SK-N-SH treated with all-trans-retinoic acid at 6 μM for 48 hours (cell line): ENCODE measurements around the gene CCR5AS.

Source experiments
- ATAC-seq: fragments of 200-7000 bp; cut with Tn5 transposase; 3 replicates; pipeline ENCODE4 v1.9.1; 2020; ENCODE audit warnings: mild to moderate bottlenecking, moderate library complexity
- ARNTL ChIP-seq: fragments of 450-650 bp; formaldehyde crosslinking; IDR thresholded peaks from 2 replicates; pipeline ENCODE4 v1.5.0; 2020; ENCODE audit warnings: low read depth, mild to moderate bottlenecking, moderate library complexity, borderline replicate concordance
- BACH2 ChIP-seq: fragments of 250-450 bp; sonication (Bioruptor Pico); IDR thresholded peaks from 2 replicates; pipeline ENCODE4 v1.9.0; 2021; ENCODE audit warnings: mild to moderate bottlenecking, borderline replicate concordance
- CSDC2 ChIP-seq: fragments of 250-450 bp; sonication (Bioruptor Pico); IDR thresholded peaks from 2 replicates; pipeline ENCODE4 v1.5.0; 2020; ENCODE audit warnings: mild to moderate bottlenecking, moderate library complexity
- ESRRG ChIP-seq: fragments of 250-450 bp; sonication (Bioruptor Pico); IDR thresholded peaks from 2 replicates; pipeline ENCODE4 v1.6.1; 2021; ENCODE audit warnings: mild to moderate bottlenecking
- GLIS3 ChIP-seq: fragments of 250-450 bp; sonication (Bioruptor Pico); IDR thresholded peaks from 2 replicates; pipeline ENCODE4 v1.5.0; 2020; ENCODE audit warnings: mild to moderate bottlenecking, moderate library complexity
- OSR1 ChIP-seq: fragments of 250-450 bp; sonication (Bioruptor Pico); IDR thresholded peaks from 2 replicates; pipeline ENCODE4 v1.8.0; 2022; ENCODE audit warnings: moderate library complexity, mild to moderate bottlenecking, inconsistent platforms
- PPARA ChIP-seq: fragments of 250-450 bp; sonication (Bioruptor Pico); IDR thresholded peaks from 2 replicates; pipeline ENCODE4 v1.5.0; 2020; ENCODE audit warnings: mild to moderate bottlenecking, borderline replicate concordance
- RARB ChIP-seq: fragments of 250-450 bp; sonication (Bioruptor Pico); IDR thresholded peaks from 2 replicates; pipeline ENCODE4 v1.8.0; 2021; ENCODE audit warnings: mild to moderate bottlenecking, moderate library complexity
- TCF4 ChIP-seq: fragments of 250-450 bp; sonication (Bioruptor Pico); IDR thresholded peaks from 2 replicates; pipeline ENCODE4 v1.8.0; 2021; ENCODE audit warnings: mild to moderate bottlenecking, moderate library complexity, borderline replicate concordance
- TOX ChIP-seq: fragments of 250-450 bp; sonication (Bioruptor Pico); IDR thresholded peaks from 2 replicates; pipeline ENCODE4 v1.8.0; 2021; ENCODE audit warnings: mild to moderate bottlenecking, moderate library complexity, borderline replicate concordance
- ZC3H10 ChIP-seq: fragments of 250-450 bp; sonication (Bioruptor Pico); IDR thresholded peaks from 2 replicates; pipeline ENCODE4 v1.5.1; 2021; ENCODE audit warnings: mild to moderate bottlenecking, moderate library complexity
- ZFP3 ChIP-seq: fragments of 250-450 bp; sonication (Bioruptor Pico); IDR thresholded peaks from 2 replicates; pipeline ENCODE4 v1.5.0; 2020; ENCODE audit warnings: mild to moderate bottlenecking, moderate library complexity
- ZFP30 ChIP-seq: fragments of 450-650 bp; formaldehyde crosslinking; IDR thresholded peaks from 2 replicates; pipeline ENCODE4 v1.5.0; 2022; ENCODE audit warnings: mild to moderate bottlenecking, moderate library complexity
- ZNF565 ChIP-seq: fragments of 450-650 bp; formaldehyde crosslinking; conservative IDR thresholded peaks from 2 replicates; pipeline ENCODE4 v1.5.0; 2020; ENCODE audit warnings: low read depth, mild to moderate bottlenecking, moderate library complexity
- ZNF70 ChIP-seq: fragments of 450-650 bp; formaldehyde crosslinking; IDR thresholded peaks from 2 replicates; pipeline ENCODE4 v1.5.0; 2020; ENCODE audit warnings: mild to moderate bottlenecking, moderate library complexity
- ZNF8 ChIP-seq: fragments of 450-650 bp; formaldehyde crosslinking; IDR thresholded peaks from 2 replicates; pipeline ENCODE4 v1.5.0; 2020; ENCODE audit warnings: mild to moderate bottlenecking, moderate library complexity
- TF ChIP-seq, protein P1 (sequence below): fragments of 250-450 bp; sonication (Bioruptor Pico); IDR thresholded peaks from 2 replicates; pipeline ENCODE4 v1.8.0; 2021; ENCODE audit warnings: low read depth, mild to moderate bottlenecking, moderate library complexity, borderline replicate concordance
- TF ChIP-seq, protein P2 (sequence below): fragments of 250-450 bp; sonication (Bioruptor Pico); IDR thresholded peaks from 2 replicates; pipeline ENCODE4 v1.5.1; 2020; ENCODE audit warnings: low read depth, mild to moderate bottlenecking, moderate library complexity
- TF ChIP-seq, protein P3 (sequence below): fragments of 250-450 bp; sonication (Bioruptor Pico); IDR thresholded peaks from 2 replicates; pipeline ENCODE4 v1.5.0; 2020; ENCODE audit warnings: mild to moderate bottlenecking, moderate library complexity
- TF ChIP-seq, protein P4 (sequence below): fragments of 250-450 bp; sonication (Bioruptor Pico); IDR thresholded peaks from 2 replicates; pipeline ENCODE4 v1.8.0; 2020; ENCODE audit warnings: mild to moderate bottlenecking, moderate library complexity, borderline replicate concordance
- TF ChIP-seq, protein P5 (sequence below): fragments of 250-450 bp; sonication (Bioruptor Pico); IDR thresholded peaks from 2 replicates; pipeline ENCODE4 v1.5.1; 2021; ENCODE audit warnings: mild to moderate bottlenecking, moderate library complexity

Gene CCR5AS

DNA sequence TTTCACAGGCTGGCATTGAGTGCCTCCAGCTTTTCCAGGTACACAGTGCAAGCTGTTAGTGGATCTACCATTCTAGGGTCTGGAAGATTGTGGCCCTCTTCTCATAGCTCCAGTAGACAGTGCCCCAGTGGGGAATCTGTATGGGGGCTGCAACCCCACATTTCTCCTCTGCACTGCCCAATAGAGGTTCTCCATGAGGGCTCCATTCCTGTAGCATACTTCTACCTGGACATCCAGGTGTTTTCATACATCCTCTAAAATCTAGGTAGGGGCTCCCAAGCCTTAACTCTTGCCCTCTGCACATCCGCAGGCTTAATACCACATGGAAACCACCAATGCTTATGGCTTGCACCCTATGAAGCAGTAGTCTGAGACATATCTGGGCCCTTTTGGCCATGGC, 68.0 kb downstream of the CCR5AS start (continued):
- TF ChIP-seq, protein P1, sequence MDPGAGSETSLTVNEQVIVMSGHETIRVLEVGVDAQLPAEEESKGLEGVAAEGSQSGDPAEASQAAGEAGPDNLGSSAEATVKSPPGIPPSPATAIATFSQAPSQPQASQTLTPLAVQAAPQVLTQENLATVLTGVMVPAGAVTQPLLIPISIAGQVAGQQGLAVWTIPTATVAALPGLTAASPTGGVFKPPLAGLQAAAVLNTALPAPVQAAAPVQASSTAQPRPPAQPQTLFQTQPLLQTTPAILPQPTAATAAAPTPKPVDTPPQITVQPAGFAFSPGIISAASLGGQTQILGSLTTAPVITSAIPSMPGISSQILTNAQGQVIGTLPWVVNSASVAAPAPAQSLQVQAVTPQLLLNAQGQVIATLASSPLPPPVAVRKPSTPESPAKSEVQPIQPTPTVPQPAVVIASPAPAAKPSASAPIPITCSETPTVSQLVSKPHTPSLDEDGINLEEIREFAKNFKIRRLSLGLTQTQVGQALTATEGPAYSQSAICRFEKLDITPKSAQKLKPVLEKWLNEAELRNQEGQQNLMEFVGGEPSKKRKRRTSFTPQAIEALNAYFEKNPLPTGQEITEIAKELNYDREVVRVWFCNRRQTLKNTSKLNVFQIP (CRISPR knock-in tag), result no peak
- TF ChIP-seq ZFP3 (CRISPR knock-in tag), result no peak
- TF ChIP-seq RARB, result no peak
- no peak for TF ChIP-seq ZFP30 (CRISPR knock-in tag)
- TF ChIP-seq BACH2, result no peak
- no peak for TF ChIP-seq OSR1 (CRISPR knock-in tag)
- TF ChIP-seq GLIS3 (CRISPR knock-in tag), result no peak
- TF ChIP-seq, all 23 proteins: peak for 0

DNA sequence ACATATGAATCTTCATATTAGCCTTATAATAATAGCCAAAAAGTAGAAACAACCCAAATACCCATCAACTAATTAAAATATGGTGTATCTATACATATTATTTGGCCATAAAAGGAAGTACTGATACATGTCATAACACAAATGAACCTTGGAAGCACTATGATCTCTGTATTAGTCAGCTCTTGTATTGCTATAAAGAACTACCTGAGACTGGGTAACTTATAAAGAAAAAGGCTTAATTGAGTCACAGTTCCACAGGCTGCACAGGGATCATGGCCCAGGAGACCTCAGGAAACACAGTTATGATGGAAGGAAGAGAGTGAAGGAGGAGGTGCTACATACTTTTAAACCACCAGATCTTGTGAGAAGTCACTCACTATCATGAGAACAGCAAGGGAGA, 69.0 kb downstream of the CCR5AS start:
- TF ChIP-seq, protein P1 (CRISPR knock-in tag), result no peak
- no peak for TF ChIP-seq PPARA (CRISPR knock-in tag)
- no peak for TF ChIP-seq ZFP30 (CRISPR knock-in tag)
- no peak for TF ChIP-seq ZNF70
- TF ChIP-seq ZFP3 (CRISPR knock-in tag), result no peak
- TF ChIP-seq TOX (CRISPR knock-in tag), result no peak
- TF ChIP-seq ZNF8 (CRISPR knock-in tag), result no peak
- TF ChIP-seq ARNTL (CRISPR knock-in tag), result no peak
- no peak for TF ChIP-seq OSR1 (CRISPR knock-in tag)
- no peak for TF ChIP-seq ESRRG (CRISPR knock-in tag)
- no peak for TF ChIP-seq BACH2
- TF ChIP-seq, protein P2, sequence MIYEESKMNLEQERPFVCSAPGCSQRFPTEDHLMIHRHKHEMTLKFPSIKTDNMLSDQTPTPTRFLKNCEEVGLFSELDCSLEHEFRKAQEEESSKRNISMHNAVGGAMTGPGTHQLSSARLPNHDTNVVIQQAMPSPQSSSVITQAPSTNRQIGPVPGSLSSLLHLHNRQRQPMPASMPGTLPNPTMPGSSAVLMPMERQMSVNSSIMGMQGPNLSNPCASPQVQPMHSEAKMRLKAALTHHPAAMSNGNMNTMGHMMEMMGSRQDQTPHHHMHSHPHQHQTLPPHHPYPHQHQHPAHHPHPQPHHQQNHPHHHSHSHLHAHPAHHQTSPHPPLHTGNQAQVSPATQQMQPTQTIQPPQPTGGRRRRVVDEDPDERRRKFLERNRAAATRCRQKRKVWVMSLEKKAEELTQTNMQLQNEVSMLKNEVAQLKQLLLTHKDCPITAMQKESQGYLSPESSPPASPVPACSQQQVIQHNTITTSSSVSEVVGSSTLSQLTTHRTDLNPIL, result no peak
- no peak for ATAC-seq

DNA sequence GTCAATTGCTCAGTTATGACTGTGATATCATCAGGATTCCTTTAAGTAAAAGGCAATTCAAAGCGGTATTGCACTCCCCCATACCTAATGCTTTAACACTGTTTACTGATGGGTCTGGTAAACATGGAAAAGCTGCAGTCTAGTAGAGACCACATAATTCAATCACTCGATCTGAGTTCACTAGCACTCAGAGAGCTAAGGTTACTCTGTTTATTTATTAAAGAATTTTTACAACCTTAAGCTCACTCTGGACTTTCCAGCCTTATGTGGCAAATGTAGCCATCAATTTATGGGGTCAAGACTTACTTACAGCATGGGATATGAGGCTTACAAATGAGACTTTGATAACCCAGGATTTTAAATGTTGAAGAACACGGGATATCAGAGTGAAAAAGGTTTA, 71.3 kb downstream of the CCR5AS start:
- ATAC-seq, result no peak
- TF ChIP-seq ZNF565, result no peak
- no peak for TF ChIP-seq BACH2
- TF ChIP-seq ZFP30 (CRISPR knock-in tag), result no peak
- TF ChIP-seq GLIS3 (CRISPR knock-in tag), result no peak
- no peak for TF ChIP-seq ARNTL (CRISPR knock-in tag)
- no peak for TF ChIP-seq TOX (CRISPR knock-in tag)
- TF ChIP-seq ZNF8 (CRISPR knock-in tag), result no peak
- TF ChIP-seq, all 23 proteins: peak for 0

DNA sequence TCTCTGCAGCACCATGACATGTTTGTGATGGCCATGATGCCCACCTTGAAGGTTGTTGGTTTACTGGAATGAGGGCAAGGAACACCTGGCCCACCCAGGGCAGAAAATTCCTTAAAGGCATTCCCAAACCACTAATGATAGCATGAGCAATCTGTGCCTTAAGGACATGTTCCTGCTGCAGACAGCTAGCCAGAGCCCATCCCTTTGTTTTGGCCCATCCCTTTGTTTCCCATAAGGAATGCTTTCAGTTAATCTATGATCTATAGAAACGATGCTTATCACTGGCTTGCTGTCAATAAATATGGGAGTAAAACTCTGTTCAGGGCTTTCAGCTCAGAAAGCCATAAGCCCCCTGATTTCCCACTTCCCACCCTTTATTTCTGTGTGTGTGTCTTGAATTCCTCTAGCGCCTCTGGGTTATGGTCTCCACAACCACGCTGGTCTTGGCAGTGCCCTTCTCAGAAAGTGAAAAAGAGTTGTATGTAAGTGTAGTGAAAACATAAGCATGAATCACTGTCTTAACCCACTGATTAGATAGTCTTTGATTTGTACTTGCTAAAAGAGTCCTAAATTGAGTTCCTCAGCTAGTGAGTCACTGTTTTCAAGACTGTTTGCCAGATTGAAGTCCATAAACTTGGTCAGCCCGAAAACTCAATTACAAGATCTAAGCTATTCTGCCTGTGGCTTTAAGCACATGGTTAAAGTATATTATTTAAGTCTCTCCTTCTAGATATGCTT, 72.0 kb downstream of the CCR5AS start:
- ATAC-seq, result no peak
- TF ChIP-seq, protein P1 (CRISPR knock-in tag), result no peak
- TF ChIP-seq CSDC2 (no peak), ZC3H10 (no peak), PPARA (CRISPR knock-in tag) (no peak), ZNF70 (no peak), ZFP30 (CRISPR knock-in tag) (no peak), BACH2 (no peak), ZFP3 (CRISPR knock-in tag) (no peak), TOX (CRISPR knock-in tag) (no peak), TCF4 (CRISPR knock-in tag) (no peak), OSR1 (CRISPR knock-in tag) (no peak), GLIS3 (CRISPR knock-in tag) (no peak), ESRRG (CRISPR knock-in tag) (no peak), ARNTL (CRISPR knock-in tag) (no peak)
- TF ChIP-seq, protein P3, sequence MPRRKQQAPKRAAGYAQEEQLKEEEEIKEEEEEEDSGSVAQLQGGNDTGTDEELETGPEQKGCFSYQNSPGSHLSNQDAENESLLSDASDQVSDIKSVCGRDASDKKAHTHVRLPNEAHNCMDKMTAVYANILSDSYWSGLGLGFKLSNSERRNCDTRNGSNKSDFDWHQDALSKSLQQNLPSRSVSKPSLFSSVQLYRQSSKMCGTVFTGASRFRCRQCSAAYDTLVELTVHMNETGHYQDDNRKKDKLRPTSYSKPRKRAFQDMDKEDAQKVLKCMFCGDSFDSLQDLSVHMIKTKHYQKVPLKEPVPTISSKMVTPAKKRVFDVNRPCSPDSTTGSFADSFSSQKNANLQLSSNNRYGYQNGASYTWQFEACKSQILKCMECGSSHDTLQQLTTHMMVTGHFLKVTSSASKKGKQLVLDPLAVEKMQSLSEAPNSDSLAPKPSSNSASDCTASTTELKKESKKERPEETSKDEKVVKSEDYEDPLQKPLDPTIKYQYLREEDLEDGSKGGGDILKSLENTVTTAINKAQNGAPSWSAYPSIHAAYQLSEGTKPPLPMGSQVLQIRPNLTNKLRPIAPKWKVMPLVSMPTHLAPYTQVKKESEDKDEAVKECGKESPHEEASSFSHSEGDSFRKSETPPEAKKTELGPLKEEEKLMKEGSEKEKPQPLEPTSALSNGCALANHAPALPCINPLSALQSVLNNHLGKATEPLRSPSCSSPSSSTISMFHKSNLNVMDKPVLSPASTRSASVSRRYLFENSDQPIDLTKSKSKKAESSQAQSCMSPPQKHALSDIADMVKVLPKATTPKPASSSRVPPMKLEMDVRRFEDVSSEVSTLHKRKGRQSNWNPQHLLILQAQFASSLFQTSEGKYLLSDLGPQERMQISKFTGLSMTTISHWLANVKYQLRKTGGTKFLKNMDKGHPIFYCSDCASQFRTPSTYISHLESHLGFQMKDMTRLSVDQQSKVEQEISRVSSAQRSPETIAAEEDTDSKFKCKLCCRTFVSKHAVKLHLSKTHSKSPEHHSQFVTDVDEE (CRISPR knock-in tag), result no peak
- TF ChIP-seq, protein P4, sequence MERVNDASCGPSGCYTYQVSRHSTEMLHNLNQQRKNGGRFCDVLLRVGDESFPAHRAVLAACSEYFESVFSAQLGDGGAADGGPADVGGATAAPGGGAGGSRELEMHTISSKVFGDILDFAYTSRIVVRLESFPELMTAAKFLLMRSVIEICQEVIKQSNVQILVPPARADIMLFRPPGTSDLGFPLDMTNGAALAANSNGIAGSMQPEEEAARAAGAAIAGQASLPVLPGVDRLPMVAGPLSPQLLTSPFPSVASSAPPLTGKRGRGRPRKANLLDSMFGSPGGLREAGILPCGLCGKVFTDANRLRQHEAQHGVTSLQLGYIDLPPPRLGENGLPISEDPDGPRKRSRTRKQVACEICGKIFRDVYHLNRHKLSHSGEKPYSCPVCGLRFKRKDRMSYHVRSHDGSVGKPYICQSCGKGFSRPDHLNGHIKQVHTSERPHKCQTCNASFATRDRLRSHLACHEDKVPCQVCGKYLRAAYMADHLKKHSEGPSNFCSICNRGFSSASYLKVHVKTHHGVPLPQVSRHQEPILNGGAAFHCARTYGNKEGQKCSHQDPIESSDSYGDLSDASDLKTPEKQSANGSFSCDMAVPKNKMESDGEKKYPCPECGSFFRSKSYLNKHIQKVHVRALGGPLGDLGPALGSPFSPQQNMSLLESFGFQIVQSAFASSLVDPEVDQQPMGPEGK (CRISPR knock-in tag), result no peak
- TF ChIP-seq, protein P5, sequence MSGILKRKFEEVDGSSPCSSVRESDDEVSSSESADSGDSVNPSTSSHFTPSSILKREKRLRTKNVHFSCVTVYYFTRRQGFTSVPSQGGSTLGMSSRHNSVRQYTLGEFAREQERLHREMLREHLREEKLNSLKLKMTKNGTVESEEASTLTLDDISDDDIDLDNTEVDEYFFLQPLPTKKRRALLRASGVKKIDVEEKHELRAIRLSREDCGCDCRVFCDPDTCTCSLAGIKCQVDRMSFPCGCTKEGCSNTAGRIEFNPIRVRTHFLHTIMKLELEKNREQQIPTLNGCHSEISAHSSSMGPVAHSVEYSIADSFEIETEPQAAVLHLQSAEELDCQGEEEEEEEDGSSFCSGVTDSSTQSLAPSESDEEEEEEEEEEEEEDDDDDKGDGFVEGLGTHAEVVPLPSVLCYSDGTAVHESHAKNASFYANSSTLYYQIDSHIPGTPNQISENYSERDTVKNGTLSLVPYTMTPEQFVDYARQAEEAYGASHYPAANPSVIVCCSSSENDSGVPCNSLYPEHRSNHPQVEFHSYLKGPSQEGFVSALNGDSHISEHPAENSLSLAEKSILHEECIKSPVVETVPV (CRISPR knock-in tag), result no peak
